GM23248 (cell line): ENCODE measurements around the gene ZNF773. TPM values are rescaled to one million over a fixed set of nuclear protein-coding genes. Genes with fewer than 3 reads are reported as not detected.
"Not testable (repeated sequence)": the region's sequence is repeated elsewhere in the genome, so short reads cannot be mapped to it uniquely, and the experiment has no call there.

ENCODE experiments used
- DNase-seq: peaks from one replicate; pipeline ENCODE4 v3.0.0-alpha.2; 2015
- H2AFZ ChIP-seq: fragments of 200-600 bp; sonication (generic); 2 replicates; pipeline ENCODE4 v1.6.1; 2016; ENCODE audit warnings: antibody characterized with exemption
- H3F3A ChIP-seq: fragments of 200-600 bp; sonication (generic); 2 replicates; pipeline ENCODE4 v1.6.1; 2016; ENCODE audit warnings: mild to moderate bottlenecking, antibody characterized with exemption, mixed run types; ENCODE audit not compliant: insufficient read depth
- H3K27ac ChIP-seq: fragments of 200-600 bp; sonication (generic); 2 replicates; pipeline ENCODE4 v1.5.1; 2016; ENCODE audit warnings: mild to moderate bottlenecking
- H3K27me3 ChIP-seq: fragments of 200-600 bp; sonication (generic); replicated peaks from 2 replicates; pipeline ENCODE4 v1.6.1; 2016; ENCODE audit warnings: mild to moderate bottlenecking; ENCODE audit not compliant: insufficient read depth
- H3K36me3 ChIP-seq: fragments of 200-600 bp; sonication (generic); 2 replicates; pipeline ENCODE4 v1.6.1; 2016; ENCODE audit warnings: low read depth, mild to moderate bottlenecking
- H3K4me1 ChIP-seq: fragments of 200-600 bp; sonication (generic); 2 replicates; pipeline ENCODE4 v1.6.1; 2016; ENCODE audit warnings: mild to moderate bottlenecking; ENCODE audit not compliant: insufficient read depth
- H3K4me2 ChIP-seq: fragments of 200-600 bp; sonication (generic); one replicate; pipeline ENCODE4 v1.6.1; 2016; ENCODE audit warnings: mild to moderate bottlenecking; ENCODE audit not compliant: unreplicated experiment
- H3K4me3 ChIP-seq: fragments of 200-600 bp; sonication (generic); 2 replicates; pipeline ENCODE4 v1.5.1; 2016; ENCODE audit warnings: mild to moderate bottlenecking
- H3K79me2 ChIP-seq: fragments of 200-600 bp; sonication (generic); 2 replicates; pipeline ENCODE4 v1.6.1; 2016; ENCODE audit warnings: mild to moderate bottlenecking; ENCODE audit not compliant: insufficient read depth
- H3K9ac ChIP-seq: fragments of 200-600 bp; sonication (generic); 2 replicates; pipeline ENCODE4 v1.6.1; 2016; ENCODE audit warnings: mild to moderate bottlenecking
- H3K9me2 ChIP-seq: fragments of 200-600 bp; sonication (generic); 2 replicates; pipeline ENCODE4 v1.6.1; 2016; ENCODE audit warnings: mixed run types, mild to moderate bottlenecking, moderate library complexity; ENCODE audit not compliant: insufficient read depth
- H3K9me3 ChIP-seq: fragments of 200-600 bp; sonication (generic); one replicate; pipeline ENCODE4 v1.6.1; 2017; ENCODE audit warnings: low read depth
- H4K20me1 ChIP-seq: fragments of 200-600 bp; sonication (generic); 2 replicates; pipeline ENCODE4 v1.6.0; 2016; ENCODE audit not compliant: insufficient read depth
- EZH2 ChIP-seq: fragments of 200-600 bp; sonication (generic); IDR thresholded peaks from 2 replicates; pipeline ENCODE4 v1.6.1; 2018; ENCODE audit warnings: antibody characterized with exemption, mild to moderate bottlenecking; ENCODE audit not compliant: insufficient read depth, poor library complexity, severe bottlenecking
- EZH2phosphoT487 ChIP-seq: fragments of 200-600 bp; sonication (generic); IDR thresholded peaks from 2 replicates; pipeline ENCODE4 v1.6.1; 2018; ENCODE audit warnings: antibody characterized with exemption, moderate library complexity, mild to moderate bottlenecking, low read depth; ENCODE audit not compliant: insufficient read depth
- WGBS, 2 experiments: methylation state at CpG; one replicate each; pipeline ENCODE4 v1.1.6; 2015 to 2017; ENCODE audit warnings: low lambda C conversion rate in 2 of 2, low coverage in 1 of 2; ENCODE audit errors: missing lambda C conversion rate in 2 of 2; 5-methylcytosine and 5-hydroxymethylcytosine counted together
- in situ Hi-C: fragments of 300-500 bp; cut with MboI; formaldehyde crosslinking; loops from 2 replicates; pipeline ENCODE4 v1.15.0; 2020
- polyA plus RNA-seq: library from polyadenylated mRNA; unstranded; fragments of >200 nt; fragmentation: Nextera tagmentation; extraction: Ambion mirVana; gene quantifications from 2 replicates; pipeline ENCODE4 v1.2.1, GENCODE V29; 2016
- total RNA-seq: library from RNA; depleted of rRNA; stranded (reverse); fragments of >200 nt; shearing (Covaris generic); gene quantifications from 2 replicates; pipeline ENCODE4 v1.2.3, GENCODE V29; 2014

The ZNF773 gene
- total and polyA plus RNA-seq, 2 experiments from 2014 or later: 18.6 to 33.7 TPM

DNA sequence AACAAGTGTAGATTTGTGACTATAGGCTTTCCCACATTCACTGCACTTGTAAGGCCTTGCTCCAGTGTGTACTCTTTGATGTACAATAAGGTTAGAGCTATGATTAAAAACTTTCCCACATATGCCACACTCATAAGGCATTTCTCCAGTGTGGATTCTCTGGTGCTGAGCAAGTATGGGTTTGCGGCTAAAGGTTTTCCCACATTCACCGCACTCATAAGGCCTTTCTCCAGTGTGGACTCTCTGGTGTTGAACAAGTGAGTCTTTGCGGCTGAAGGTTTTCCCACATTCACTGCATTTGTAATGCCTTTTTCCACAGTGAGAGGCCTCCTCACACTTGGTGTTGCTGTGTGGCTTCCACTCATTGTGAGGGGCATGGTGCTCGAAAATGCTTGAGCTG, 26.1 kb upstream of the ZNF773 start:
- Histone ChIP-seq H3K4me2 (no peak overlapping the region), H3K9ac (no peak overlapping the region), H3F3A (peaks cover 9% of the 10 kb centered on the region; the same call in 1 of the 2 replicates), H3K27me3 (no peaks in the 10 kb centered on the region), H3K27ac (no peak overlapping the region), H3K79me2 (peaks cover 87% of the 10 kb centered on the region), H2AFZ (no peak overlapping the region), H3K36me3 (peaks cover 50% of the 10 kb centered on the region), H3K4me3 (no peak overlapping the region), H4K20me1 (no peaks in the 10 kb centered on the region), H3K4me1 (peaks cover 8% of the 10 kb centered on the region; the same call in 1 of the 2 replicates), H3K9me3 (peaks cover 6% of the 10 kb centered on the region), H3K9me2 (no peaks in the 10 kb centered on the region)
- in situ Hi-C loops: no loop called here
- peak; percentile 17 for DNase-seq
- TF ChIP-seq EZH2 (no peak), EZH2phosphoT487 (no peak)
- WGBS, 2 experiments: 88 to 93% methylated on average over 4 of the region's 4 CpGs

DNA sequence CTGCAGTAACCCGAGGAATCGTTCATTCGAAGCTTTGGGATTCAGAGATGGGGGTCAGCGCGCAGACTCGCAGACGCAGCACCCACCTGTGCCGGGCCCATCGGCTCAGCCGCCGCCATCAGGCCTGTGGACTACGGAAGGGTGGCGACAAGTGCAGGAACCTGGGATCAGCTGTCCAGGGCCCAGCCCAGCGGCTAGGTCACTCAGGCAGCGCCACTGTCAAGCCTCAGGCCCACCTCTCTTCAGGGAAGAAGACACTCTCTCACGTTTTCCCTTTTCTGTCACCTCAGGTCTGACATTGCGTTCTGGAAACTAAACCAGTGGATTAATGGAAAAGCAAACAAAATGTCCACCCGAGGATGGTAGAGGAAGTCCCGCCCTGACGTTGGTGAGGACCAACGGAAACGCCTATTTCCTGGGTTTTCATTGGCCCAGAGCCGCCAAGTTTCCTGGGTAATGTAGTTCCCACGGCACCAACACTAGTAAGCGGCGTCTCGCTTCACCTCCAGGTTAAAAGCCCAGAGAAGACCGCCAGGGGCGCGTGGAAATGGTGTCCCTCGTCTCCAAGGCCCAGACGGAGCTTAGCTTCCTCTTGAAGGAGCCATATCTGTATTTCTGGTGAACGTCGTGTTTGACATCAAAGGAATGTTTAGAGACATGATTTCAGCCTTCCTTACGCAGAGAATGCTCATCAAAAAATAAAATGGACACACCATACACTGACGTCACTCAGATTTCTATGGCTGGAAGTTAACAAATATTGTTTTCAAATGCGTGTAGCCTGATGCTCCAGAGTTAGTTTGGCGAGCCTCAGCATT, 22.3 kb upstream of the ZNF773 start, which contains the start of gene ZNF772:
Gene ZNF772 (minus strand): TSS at position 376 of the 818 bp plus-strand sequence. CDS start 257 bp downstream, at position 119.
- Histone ChIP-seq H3K9me3 (no peaks in the 10 kb centered on the region), H3K27ac (peak within 1 kb of the TSS; percentile 43; the same call in 1 of the 2 replicates), H3K27me3 (no peaks in the 10 kb centered on the region), H3K4me1 (peaks cover 8% of the 10 kb centered on the region; the same call in 1 of the 2 replicates), H3K4me3 (peak within 1 kb of the TSS; percentile 91), H3K79me2 (peaks cover 49% of the 10 kb centered on the region), H2AFZ (peak within 1 kb of the TSS; percentile 100), H3F3A (peaks cover 9% of the 10 kb centered on the region; the same call in 1 of the 2 replicates), H3K4me2 (peak within 1 kb of the TSS; percentile 77), H4K20me1 (no peaks in the 10 kb centered on the region), H3K9ac (peak within 1 kb of the TSS; percentile 88), H3K36me3 (peaks cover 30% of the 10 kb centered on the region), H3K9me2 (no peaks in the 10 kb centered on the region)
- DNase-seq: peak; percentile 99
- in situ Hi-C loops: no loop called here
- no peak for TF ChIP-seq EZH2
- TF ChIP-seq EZH2phosphoT487: no peak
- WGBS, 2 experiments: 6 to 7% methylated on average over 38 of the region's 38 CpGs

DNA sequence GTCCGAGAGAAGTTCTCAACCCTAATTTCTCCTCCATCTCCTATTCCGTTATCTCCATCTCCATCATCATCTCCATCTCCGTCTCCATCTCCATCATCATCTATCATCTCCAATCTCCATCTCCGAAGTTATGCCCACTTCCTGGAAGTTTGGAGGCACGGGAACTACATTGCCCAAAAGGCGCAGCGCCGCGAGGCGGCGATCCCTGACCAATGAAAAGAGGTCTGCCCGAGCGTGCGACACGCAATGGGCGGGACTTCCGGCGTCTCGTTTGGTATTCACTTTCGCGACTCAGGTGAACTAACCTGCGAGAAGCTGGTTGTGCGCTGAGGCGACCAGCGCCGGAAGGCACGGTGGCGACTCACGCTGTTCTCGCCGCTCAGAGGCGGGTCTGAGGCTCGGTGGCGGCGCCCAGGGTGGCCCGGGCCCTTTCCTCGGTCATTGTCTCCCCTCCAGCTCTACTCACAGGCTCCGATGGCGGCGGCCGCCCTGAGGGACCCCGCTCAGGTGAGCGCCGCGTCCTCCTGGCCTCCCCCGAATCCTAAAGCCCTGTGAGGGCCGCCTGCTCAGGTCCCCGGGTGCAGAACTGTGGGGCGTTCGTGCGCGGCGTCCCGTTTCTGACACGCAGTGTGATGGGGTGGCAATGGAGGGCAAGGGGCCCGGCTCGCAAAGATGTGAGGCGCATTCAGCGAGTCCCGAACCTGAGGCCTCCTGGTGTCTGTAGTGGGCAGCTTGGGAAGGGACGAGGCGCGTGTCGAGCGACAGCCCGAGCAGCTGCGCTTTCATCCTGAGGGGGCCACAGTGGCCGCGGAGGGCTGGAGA, 12.1 kb upstream of the ZNF773 start, which contains the start of gene ZNF419:
Gene ZNF419 (plus strand): TSS at position 274 of the 822 bp plus-strand sequence. CDS start 201 bp downstream, at position 475.
- H3K9ac ChIP-seq: peak within 1 kb of the TSS; percentile 93
- peaks cover 16% of the 10 kb centered on the region; the same call in 1 of the 2 replicates for H3K36me3 ChIP-seq
- H3K4me1 ChIP-seq, in situ Hi-C loops, H4K20me1 ChIP-seq, H3K27me3 ChIP-seq, H3K9me3 ChIP-seq, H3F3A ChIP-seq, H3K9me2 ChIP-seq: not testable (repeated sequence)
- H3K27ac ChIP-seq: peak within 1 kb of the TSS; percentile 21; the same call in 1 of the 2 replicates
- peaks cover 31% of the 10 kb centered on the region for H3K79me2 ChIP-seq
- peak within 1 kb of the TSS; percentile 95 for H2AFZ ChIP-seq
- H3K4me2 ChIP-seq: peak within 1 kb of the TSS; percentile 89
- peak within 1 kb of the TSS; percentile 100 for H3K4me3 ChIP-seq
- WGBS, 2 experiments: 1 to 2% methylated on average over 49 to 55 of the region's 69 CpGs
- peak; percentile 95 for DNase-seq

DNA sequence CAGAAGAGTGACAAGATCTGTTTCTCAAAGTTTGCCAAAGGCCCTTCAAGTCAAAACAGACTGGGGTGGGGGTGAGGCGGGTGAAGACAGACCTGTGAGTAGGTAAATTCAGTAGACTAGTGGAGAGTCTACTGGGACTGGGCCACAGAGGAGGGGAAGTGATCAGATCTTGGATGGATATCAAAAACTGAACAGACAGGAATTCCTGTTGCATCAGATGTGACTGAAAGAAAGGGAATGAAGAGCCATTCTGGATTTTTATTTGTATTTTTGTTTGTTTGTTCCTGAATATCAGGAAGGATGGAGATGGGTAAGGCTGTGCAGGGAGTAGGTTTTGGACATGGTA, 11.5 kb upstream of the ZNF773 start:
- 0% methylated on average over 1 of the region's 1 CpG for WGBS, 2 experiments
- H3K9ac ChIP-seq: peak overlapping the region; percentile 75
- peaks cover 31% of the 10 kb centered on the region for H3K79me2 ChIP-seq
- peak; percentile 62 for DNase-seq
- peaks cover 19% of the 10 kb centered on the region; the same call in 1 of the 2 replicates for H3K36me3 ChIP-seq
- H3F3A ChIP-seq, H3K9me3 ChIP-seq, H3K27me3 ChIP-seq, H3K4me1 ChIP-seq, H3K27ac ChIP-seq, H4K20me1 ChIP-seq, H3K9me2 ChIP-seq, in situ Hi-C loops: not testable (repeated sequence)
- peak overlapping the region; percentile 81 for H2AFZ ChIP-seq
- H3K4me3 ChIP-seq: peak overlapping the region; percentile 73
- peak overlapping the region; percentile 89 for H3K4me2 ChIP-seq

DNA sequence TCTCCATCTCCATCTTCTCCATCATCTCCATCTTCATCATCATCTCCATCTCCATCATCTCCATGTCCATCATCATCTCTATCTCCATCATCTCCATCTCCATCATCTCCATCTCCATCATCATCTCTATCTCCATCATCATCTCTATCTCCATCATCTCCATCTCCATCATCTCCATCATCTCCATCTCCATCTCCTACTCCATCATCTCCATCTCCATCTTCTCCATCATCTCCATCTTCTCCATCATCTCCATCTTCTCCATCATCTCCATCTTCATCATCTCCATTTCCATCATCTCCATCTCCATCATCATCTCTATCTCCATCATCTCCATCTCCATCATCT, 432 bp upstream of the ZNF773 start:
- H3K9me2 ChIP-seq: not testable (repeated sequence)

DNA sequence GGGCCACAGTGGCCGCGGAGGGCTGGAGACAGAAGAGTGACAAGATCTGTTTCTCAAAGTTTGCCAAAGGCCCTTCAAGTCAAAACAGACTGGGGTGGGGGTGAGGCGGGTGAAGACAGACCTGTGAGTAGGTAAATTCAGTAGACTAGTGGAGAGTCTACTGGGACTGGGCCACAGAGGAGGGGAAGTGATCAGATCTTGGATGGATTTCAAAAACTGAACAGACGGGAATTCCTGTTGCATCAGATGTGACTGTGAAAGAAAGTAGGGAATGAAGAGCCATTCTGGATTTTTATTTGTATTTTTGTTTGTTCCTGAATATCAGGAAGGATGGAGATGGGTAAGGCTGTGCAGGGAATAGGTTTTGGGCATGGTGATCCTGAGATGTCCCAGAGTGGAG, 662 bp downstream of the ZNF773 start:
- H3K4me1 ChIP-seq, H3K9me3 ChIP-seq, H4K20me1 ChIP-seq, in situ Hi-C loops, H3K27me3 ChIP-seq, H3K9me2 ChIP-seq, H3K36me3 ChIP-seq: not testable (repeated sequence)
- peaks cover 19% of the 10 kb centered on the region for H3F3A ChIP-seq
- H3K27ac ChIP-seq: peak overlapping the region; percentile 73
- H3K4me2 ChIP-seq: peak overlapping the region; percentile 98
- DNase-seq: peak; percentile 66
- H3K4me3 ChIP-seq: peak overlapping the region; percentile 89
- 2 to 8% methylated on average over 1 to 2 of the region's 4 CpGs for WGBS, 2 experiments
- H3K79me2 ChIP-seq: peaks cover 47% of the 10 kb centered on the region
- H2AFZ ChIP-seq: peak overlapping the region; percentile 58
- peak overlapping the region; percentile 94 for H3K9ac ChIP-seq

More for the DNA sequence above, 432 bp upstream of the ZNF773 start:
- H4K20me1 ChIP-seq, H3K9me3 ChIP-seq, H3K27ac ChIP-seq, H2AFZ ChIP-seq, H3K4me3 ChIP-seq, H3K27me3 ChIP-seq, H3K36me3 ChIP-seq, H3K9ac ChIP-seq, in situ Hi-C loops, H3K4me2 ChIP-seq, DNase-seq, H3K4me1 ChIP-seq: not testable (repeated sequence)
- peaks cover 19% of the 10 kb centered on the region for H3F3A ChIP-seq
- peaks cover 44% of the 10 kb centered on the region for H3K79me2 ChIP-seq
